GM18519 (cell line): ENCODE measurements around the gene PRR15L.

Source experiments
- ATAC-seq: cut with Tn5 transposase; IDR thresholded peaks from one replicate; pipeline ENCODE4 v1.9.1; 2021; ENCODE audit warnings: mild to moderate bottlenecking, moderate library complexity; ENCODE audit not compliant: unreplicated experiment, low FRiP score

PRR15L gene

DNA sequence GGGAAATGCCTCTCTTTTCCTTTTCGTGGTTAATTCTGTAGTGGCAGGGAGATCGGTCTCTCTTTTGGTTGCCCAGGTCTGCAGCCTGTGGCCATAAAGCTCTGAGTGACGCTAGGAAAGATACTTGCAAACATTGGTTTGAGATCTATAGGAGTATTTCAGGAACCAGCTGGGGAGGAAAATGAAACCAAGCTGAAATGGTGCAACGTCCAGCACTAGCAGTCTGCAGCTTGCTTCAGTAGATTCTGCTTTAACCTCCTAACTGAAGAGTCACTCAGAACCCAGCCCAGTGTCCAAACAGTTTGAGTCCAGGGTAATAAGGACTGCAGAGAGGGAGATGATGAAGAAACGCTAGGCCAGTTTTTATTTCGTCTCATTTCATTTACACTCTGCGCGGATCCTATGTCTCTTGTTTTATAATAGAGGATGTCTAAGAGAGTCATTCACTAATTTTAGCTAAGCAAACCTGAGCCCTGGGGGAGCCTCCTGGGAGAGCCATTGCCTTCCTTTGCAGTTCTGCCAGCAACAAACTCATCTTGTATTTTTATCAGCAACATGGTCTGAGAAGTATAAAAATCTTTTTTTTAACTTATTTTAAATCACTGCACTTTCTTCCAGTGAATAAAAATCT lies 49.6 kb downstream of the PRR15L start:
- no peak for ATAC-seq

DNA sequence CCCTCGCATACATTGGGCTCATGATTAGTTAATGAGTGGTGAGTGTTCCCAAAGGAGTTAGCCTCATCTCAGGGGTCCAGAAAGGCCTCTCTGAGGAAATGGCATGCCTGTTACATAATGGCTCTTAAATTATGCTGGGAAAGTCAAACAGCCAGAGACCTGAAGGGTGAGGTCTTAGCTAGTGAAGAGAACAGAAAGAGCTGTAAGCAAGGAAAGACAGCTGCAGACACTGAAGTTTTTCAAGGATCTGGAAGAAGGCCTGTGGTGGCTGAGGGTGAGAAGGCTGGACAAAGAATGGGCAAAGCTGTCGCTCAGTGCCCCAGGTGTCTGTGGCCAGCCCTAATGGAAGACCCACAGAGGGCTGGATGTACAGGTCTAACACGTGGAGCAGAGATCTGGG lies 51.2 kb downstream of the PRR15L start:
- no peak for ATAC-seq

DNA sequence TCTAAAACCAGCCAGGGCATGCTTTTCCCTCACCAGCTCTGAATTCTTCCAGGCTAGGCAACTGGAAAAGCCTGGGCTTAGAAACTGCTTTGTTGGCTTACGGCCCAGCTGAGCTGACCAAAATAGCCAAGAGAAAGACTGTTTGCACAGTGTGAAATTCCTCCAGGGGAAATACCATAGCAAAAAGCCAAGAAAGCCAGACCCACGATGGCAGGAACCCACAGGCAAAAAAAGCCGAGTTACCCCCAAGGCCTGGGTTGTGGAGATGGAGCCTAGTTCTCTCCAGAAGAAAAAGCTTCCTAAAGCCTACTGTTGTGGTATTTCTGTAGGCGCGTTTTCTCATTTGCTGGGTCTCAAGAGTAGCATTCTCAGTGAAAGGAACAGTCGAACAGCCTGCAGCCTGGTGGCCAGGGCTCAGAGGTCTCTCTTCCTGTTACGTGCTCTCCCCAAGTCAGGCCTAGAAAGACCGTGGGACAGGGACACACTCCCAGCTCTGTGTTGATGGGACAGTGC lies 52.4 kb downstream of the PRR15L start:
- no peak for ATAC-seq

DNA sequence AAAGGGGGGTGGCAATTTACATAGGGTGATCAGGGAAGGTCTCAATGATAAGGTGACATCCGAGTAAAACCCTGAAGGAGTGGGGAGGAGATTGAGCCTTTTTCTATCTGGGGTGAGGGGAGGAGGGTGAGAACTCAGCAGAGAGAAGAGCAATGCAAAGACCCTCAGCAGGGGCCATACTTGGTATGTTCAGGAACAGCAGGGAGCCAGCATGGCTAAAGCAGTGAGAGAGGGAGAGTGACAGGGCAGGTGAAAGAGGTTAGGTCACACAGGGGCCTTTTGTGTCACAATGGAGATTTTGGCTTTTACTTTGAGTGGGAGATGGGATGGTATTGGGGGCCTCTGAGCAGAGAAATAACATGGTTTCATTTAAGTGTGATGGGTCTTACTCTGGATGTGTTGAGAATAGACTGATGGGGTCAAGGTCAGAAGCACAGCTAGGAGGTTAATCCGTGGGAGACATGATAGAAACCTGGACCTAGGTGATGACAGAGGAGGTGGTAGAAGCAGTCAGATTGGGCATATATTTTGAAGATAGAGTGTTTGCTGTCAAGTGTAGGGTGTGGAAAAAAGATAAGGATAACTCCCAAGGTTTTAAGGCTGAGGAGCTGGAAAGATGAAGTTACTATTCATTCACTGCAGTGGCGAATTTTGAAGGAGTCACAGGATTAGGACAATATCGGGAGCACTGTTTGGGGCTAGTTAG lies 55.5 kb downstream of the PRR15L start:
- ATAC-seq: no peak
